ENCODE measurements around the gene IKZF2. TPM values are rescaled to one million over a fixed set of nuclear protein-coding genes. Genes with fewer than 3 reads are reported as not detected.

The IKZF2 gene
- total RNA-seq, 1 experiment from 2014 or later, result 0.44 TPM

- DNase-seq (ENCODE audit: low read depth, low spot score) (no peak), ATAC-seq (no peak)
- ChIA-PET POLR2A (no interaction called here), CTCF (no interaction called here)
- in situ Hi-C loops (cut with HindIII; ENCODE audit: low pct_unique_long_range_greater_than_20kb, low sequenced_read_pairs), result no loop called here
- no peak overlapping the region for H3K4me3 ChIP-seq (ENCODE audit: low read depth in 2 of 2, low read length in 2 of 2)
- H3K4me1 ChIP-seq (ENCODE audit: control insufficient read depth, insufficient read depth, low read length), result no peaks in the 10 kb centered on the region
- no peaks in the 10 kb centered on the region for H3K36me3 ChIP-seq (ENCODE audit: control insufficient read depth, insufficient read depth, low read length)
- no peaks in the 10 kb centered on the region for H3K9me3 ChIP-seq (ENCODE audit: control insufficient read depth, insufficient read depth, low read depth, low read length)
- intact Hi-C loops (cut with micrococcal nuclease; ENCODE audit: unreplicated experiment), result no loop called here
- TF ChIP-seq CTCF (IDR thresholded peaks at IDR 0.05), result no peak
- no peak for TF ChIP-seq REST (IDR thresholded peaks at IDR 0.05; ENCODE audit: insufficient read depth in 1 of 2, low read depth in 2 of 2, low read length in 1 of 2)
- no peak for TF ChIP-seq TCF7L2 (IDR thresholded peaks at IDR 0.05; ENCODE audit: low read depth, low read length)
- TF ChIP-seq SIN3A (IDR thresholded peaks at IDR 0.05; ENCODE audit: borderline replicate concordance, insufficient read depth, low read depth, low read length), result no peak
- TF ChIP-seq POLR2AphosphoS5 (IDR thresholded peaks at IDR 0.05; ENCODE audit: low read depth, low read length), result no peak
- BruUV-seq (replicated peaks), result no TSS peak
- no peaks in the 10 kb centered on the region for H3K27me3 ChIP-seq (ENCODE audit: control insufficient read depth, insufficient read depth, low read length)
- H3K27ac ChIP-seq (ENCODE audit: low read length), result no peak overlapping the region
Measured at GRCh38 chr2:213019368-213019767, 132.0 kb downstream of the IKZF2 start.

GRCh38 chr2:213018340-213018901 lies 133.0 kb downstream of the IKZF2 start:
- Histone ChIP-seq H3K36me3 (ENCODE audit: control insufficient read depth, insufficient read depth, low read length) (no peaks in the 10 kb centered on the region), H3K27me3 (ENCODE audit: control insufficient read depth, insufficient read depth, low read length) (no peaks in the 10 kb centered on the region), H3K9me3 (ENCODE audit: control insufficient read depth, insufficient read depth, low read depth, low read length) (no peaks in the 10 kb centered on the region), H3K4me1 (ENCODE audit: control insufficient read depth, insufficient read depth, low read length) (no peaks in the 10 kb centered on the region), H3K4me3 (ENCODE audit: low read depth in 2 of 2, low read length in 2 of 2) (no peak overlapping the region), H3K27ac (ENCODE audit: low read length) (no peak overlapping the region)
- POLR2A ChIA-PET, result no interaction called here
- no peak for DNase-seq (ENCODE audit: low read depth, low spot score)
- no peak for ATAC-seq
- no TSS peak for BruUV-seq (replicated peaks)
- intact Hi-C loops (cut with micrococcal nuclease; ENCODE audit: unreplicated experiment), result no loop called here
- in situ Hi-C loops (cut with HindIII; ENCODE audit: low pct_unique_long_range_greater_than_20kb, low sequenced_read_pairs), result no loop called here
- no peak for TF ChIP-seq POLR2AphosphoS5 (IDR thresholded peaks at IDR 0.05; ENCODE audit: low read depth, low read length)
- TF ChIP-seq REST (IDR thresholded peaks at IDR 0.05; ENCODE audit: insufficient read depth in 1 of 2, low read depth in 2 of 2, low read length in 1 of 2), result no peak
- TF ChIP-seq TCF7L2 (IDR thresholded peaks at IDR 0.05; ENCODE audit: low read depth, low read length), result no peak
- no peak for TF ChIP-seq SIN3A (IDR thresholded peaks at IDR 0.05; ENCODE audit: borderline replicate concordance, insufficient read depth, low read depth, low read length)
- TF ChIP-seq CTCF (IDR thresholded peaks at IDR 0.05), result no peak
- CTCF ChIA-PET, result no interaction called here
